Type B pancreatic cell (in vitro differentiated cells): ENCODE measurements around the gene RARB. TPM values are rescaled to one million over a fixed set of nuclear protein-coding genes. Genes with fewer than 3 reads are reported as not detected.
A peak's percentile ranks its signal among the peaks of the same experiment; 100 is the strongest.

Experiments used
- DNase-seq: peaks from one replicate; pipeline ENCODE4 v3.0.0; 2021; ENCODE audit warnings: mixed read lengths; ENCODE audit not compliant: unreplicated experiment; ENCODE audit errors: extremely low spot score
- H3K27ac Mint-ChIP-seq: 2 replicates; pipeline ENCODE4 v1.8.0; 2021; ENCODE audit warnings: mild to moderate bottlenecking, mixed read lengths
- H3K27me3 Mint-ChIP-seq: 2 replicates; pipeline ENCODE4 v1.8.0; 2021; ENCODE audit warnings: mixed read lengths
- H3K36me3 Mint-ChIP-seq: 2 replicates; pipeline ENCODE4 v1.8.0; 2021; ENCODE audit warnings: mixed read lengths
- H3K4me1 Mint-ChIP-seq: one replicate; pipeline ENCODE4 v1.8.0; 2021; ENCODE audit warnings: mixed read lengths; ENCODE audit not compliant: unreplicated experiment
- H3K4me3 Mint-ChIP-seq: 2 replicates; pipeline ENCODE4 v1.8.0; 2021; ENCODE audit warnings: mild to moderate bottlenecking, mixed read lengths
- H3K9me3 Mint-ChIP-seq: 2 replicates; pipeline ENCODE4 v1.8.0; 2021; ENCODE audit warnings: mixed read lengths
- CTCF ChIP-seq: fragments of 200-600 bp; sonication (generic); conservative IDR thresholded peaks from 2 replicates; pipeline ENCODE4 v1.5.0; 2021; ENCODE audit warnings: antibody characterized with exemption, mild to moderate bottlenecking
- total RNA-seq: library from RNA; stranded (reverse); gene quantifications from 2 replicates; pipeline ENCODE4 v1.2.1, GENCODE V29; 2021; ENCODE audit warnings: low replicate concordance

The RARB gene
- total RNA-seq, 1 donor from 2014 or later, result 28.2 TPM

- H3K27me3 Mint-ChIP-seq, result no peaks in the 10 kb centered on the region
- H3K36me3 Mint-ChIP-seq, result peaks cover 21% of the 10 kb centered on the region
- H3K4me1 Mint-ChIP-seq, result peaks cover 46% of the 10 kb centered on the region
- H3K9me3 Mint-ChIP-seq, result no peaks in the 10 kb centered on the region
- peak overlapping the region; percentile 3 for H3K27ac Mint-ChIP-seq
- H3K4me3 Mint-ChIP-seq, result no peak overlapping the region
- DNase-seq, result no peak
- TF ChIP-seq CTCF, result no peak
Measured at GRCh38 chr3:25485673-25486072, 57.6 kb downstream of the RARB start.

GRCh38 chr3:25486932-25487331, 58.9 kb downstream of the RARB start:
- peaks cover 31% of the 10 kb centered on the region for H3K36me3 Mint-ChIP-seq
- TF ChIP-seq CTCF, result no peak
- H3K27me3 Mint-ChIP-seq, result no peaks in the 10 kb centered on the region
- H3K27ac Mint-ChIP-seq, result no peak overlapping the region
- no peak overlapping the region for H3K4me3 Mint-ChIP-seq
- no peak for DNase-seq
- H3K4me1 Mint-ChIP-seq, result peaks cover 42% of the 10 kb centered on the region
- no peaks in the 10 kb centered on the region for H3K9me3 Mint-ChIP-seq

GRCh38 chr3:25489858-25490593, 62.0 kb downstream of the RARB start:
- Mint-ChIP-seq H3K27ac (no peak overlapping the region), H3K9me3 (peaks cover 4% of the 10 kb centered on the region)

GRCh38 chr3:25493246-25493645, 65.2 kb downstream of the RARB start:
- peaks cover 66% of the 10 kb centered on the region for H3K36me3 Mint-ChIP-seq
- H3K4me1 Mint-ChIP-seq, result peaks cover 11% of the 10 kb centered on the region
- peaks cover 10% of the 10 kb centered on the region for H3K9me3 Mint-ChIP-seq
- DNase-seq, result no peak
- H3K4me3 Mint-ChIP-seq, result no peak overlapping the region
- H3K27me3 Mint-ChIP-seq, result no peaks in the 10 kb centered on the region
- no peak overlapping the region for H3K27ac Mint-ChIP-seq
- no peak for TF ChIP-seq CTCF

More at GRCh38 chr3:25489858-25490593, 62.0 kb downstream of the RARB start:
- H3K27me3 Mint-ChIP-seq, result no peaks in the 10 kb centered on the region
- DNase-seq, result no peak
- no peak for TF ChIP-seq CTCF
- no peak overlapping the region for H3K4me3 Mint-ChIP-seq
- peaks cover 52% of the 10 kb centered on the region for H3K36me3 Mint-ChIP-seq
- peaks cover 27% of the 10 kb centered on the region for H3K4me1 Mint-ChIP-seq

GRCh38 chr3:25493786-25494185, 65.7 kb downstream of the RARB start:
- Mint-ChIP-seq H3K36me3 (peaks cover 67% of the 10 kb centered on the region), H3K4me1 (peaks cover 11% of the 10 kb centered on the region), H3K27ac (no peak overlapping the region), H3K27me3 (no peaks in the 10 kb centered on the region), H3K4me3 (no peak overlapping the region), H3K9me3 (peaks cover 10% of the 10 kb centered on the region)
- no peak for DNase-seq
- TF ChIP-seq CTCF, result no peak
